Measurements from ENCODE around the gene REV3L.
"Not testable (repeated sequence)": the region's sequence is repeated elsewhere in the genome, so short reads cannot be mapped to it uniquely, and the experiment has no call there.

The REV3L gene

DNA sequence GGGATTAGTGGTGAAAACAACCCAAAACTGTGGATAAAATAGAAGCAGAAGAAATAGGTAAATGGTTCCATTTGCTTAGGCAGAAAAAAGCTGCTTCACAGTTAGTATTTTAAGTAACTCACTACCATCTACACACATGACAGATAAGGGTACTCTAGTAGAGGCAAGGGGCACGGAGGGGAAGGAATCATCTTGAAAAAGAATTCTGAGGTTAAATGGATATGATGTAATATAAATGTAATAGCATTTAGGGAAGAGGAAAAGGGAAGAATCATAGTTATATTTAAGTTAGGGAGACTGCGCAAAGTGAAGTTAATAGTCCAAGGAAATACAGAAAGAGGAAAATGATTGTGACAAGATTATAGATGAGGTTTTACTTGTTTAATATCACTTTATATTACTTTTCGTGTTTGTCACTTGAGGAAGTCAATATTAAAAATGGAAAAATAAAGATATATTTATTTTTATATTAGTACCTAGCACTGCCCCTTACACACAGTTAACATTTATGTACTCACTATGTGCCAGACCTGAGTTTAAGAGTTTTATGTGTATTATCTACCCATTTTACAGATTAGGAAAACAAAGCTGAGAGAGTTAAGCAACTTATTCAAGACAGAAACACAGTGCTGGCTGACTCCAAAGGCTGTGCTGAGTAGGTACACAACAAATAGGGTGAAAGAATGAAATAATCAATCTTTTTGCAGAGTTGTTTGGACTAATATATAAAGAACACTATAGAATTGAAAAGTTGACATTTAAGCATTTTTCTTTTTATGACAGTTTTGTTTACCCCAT is 128.1 kb downstream of the REV3L start:
- DNase-seq = no peak

DNA sequence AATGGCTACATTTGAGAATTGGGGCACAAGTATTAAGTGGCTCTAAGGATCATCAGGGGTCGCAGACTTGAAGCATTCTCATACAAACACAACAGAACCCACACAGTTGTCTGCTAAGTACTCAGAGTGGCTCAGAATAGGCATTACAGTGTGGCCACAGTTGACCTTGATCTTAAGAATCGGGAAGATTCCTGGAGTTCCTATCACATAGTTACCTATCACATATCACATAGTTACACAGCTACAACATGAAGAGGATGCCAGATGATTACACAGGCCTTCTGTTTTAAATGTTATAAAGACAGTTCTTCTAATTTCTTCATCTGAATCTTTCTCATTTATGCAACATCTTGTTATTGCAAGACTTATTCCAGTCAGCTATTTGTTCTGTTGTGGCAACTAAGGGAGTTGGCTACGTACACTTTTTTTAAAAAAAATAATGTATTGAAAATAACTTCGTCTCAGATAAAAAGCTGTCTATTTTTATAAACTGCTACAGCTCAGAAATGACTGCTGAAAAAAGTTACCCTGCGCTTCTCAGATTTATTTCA is 129.0 kb downstream of the REV3L start:
- no peak for DNase-seq

DNA sequence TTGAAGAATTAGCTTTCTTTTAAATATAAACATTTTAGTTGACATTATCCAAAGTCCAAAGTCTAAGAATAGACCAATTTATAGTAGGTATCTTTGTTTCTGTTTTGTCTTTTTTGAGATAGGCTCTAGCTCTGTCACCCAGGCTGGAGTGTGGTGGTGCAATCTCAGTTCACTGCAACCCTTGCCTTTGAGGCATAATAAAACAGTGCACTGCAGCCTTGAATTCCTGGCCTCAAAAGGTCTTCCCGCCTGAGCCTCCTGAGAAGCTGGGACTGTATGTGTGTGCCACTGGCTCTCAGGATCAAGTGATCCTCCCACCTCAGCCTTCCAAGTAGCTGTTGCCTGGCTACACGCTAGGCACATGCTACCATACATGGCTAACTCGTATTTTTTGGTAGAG is 135.4 kb downstream of the REV3L start:
- DNase-seq = no peak

DNA sequence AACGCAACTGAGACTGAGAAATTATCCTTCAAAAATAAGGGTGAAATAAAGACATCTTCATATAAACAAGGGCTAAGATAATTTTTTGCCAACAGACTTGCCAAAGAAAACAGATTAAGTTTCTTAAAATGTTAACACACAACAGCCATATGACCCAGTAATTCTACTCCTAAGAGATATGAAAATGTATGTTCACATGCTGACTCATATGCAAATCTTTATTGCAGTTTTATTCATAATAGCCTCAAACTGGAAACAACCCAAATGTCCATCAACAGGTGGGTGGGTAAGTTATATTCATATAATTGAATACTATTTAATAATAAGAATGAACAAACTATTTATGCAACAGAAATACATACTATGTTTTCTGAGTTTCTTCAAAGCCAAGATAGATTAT is 140.1 kb downstream of the REV3L start:
- no peak for DNase-seq

DNA sequence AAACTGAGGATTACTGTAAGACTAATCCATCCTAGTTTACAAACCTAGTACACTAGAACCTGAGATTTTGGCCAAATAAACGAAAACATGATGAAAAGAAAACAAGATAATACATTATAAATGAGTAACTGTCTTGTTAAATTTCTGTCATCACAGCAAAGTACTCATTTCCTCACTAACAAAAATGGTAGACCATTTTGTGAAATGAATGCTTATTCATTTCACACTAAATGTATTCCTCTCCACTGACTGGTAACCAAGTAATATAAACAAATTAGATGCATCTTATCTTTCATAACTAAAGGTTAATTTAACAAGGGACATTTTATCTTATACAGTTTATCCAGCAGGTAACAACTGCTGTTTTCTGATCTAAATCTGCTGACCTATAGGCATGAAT is 143.7 kb downstream of the REV3L start:
- no peak for DNase-seq

DNA sequence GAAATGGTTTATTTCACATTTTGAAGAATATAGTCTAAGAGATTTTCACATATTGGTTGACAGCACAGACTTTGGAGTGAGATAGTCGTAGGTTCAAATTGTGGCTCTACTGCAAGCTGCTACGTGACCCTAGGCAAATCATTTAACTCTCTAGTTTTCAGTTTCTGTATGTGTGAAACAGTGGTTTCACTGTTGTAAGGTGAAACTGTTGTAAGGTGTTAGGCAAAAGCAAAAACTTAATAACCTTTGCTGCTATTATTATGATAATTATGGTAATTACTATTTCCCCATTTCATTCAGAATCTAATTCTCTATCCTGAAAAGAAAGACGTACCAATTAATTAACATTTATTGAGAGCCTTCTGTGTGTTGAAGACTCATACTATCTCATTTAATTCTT is 144.2 kb downstream of the REV3L start:
- no peak for DNase-seq

DNA sequence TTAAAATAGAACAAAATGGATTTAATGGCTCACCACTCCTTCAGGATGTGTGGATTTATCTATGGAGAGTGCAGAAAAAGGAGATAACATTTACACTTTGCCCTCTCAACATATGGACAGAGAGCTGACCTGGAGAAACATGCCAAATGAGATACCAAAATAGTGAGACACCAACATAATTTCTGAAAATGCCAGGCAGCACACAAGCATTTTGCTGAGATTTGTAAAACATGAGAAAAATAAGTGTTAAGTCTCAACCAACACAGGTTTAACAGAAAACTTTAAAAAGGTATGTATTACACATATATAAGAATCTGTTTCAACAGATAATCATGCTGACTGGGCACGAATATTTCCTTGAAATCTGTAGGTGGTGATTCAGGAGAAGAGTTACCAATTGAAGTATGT is 145.2 kb downstream of the REV3L start:
- DNase-seq = no peak

DNA sequence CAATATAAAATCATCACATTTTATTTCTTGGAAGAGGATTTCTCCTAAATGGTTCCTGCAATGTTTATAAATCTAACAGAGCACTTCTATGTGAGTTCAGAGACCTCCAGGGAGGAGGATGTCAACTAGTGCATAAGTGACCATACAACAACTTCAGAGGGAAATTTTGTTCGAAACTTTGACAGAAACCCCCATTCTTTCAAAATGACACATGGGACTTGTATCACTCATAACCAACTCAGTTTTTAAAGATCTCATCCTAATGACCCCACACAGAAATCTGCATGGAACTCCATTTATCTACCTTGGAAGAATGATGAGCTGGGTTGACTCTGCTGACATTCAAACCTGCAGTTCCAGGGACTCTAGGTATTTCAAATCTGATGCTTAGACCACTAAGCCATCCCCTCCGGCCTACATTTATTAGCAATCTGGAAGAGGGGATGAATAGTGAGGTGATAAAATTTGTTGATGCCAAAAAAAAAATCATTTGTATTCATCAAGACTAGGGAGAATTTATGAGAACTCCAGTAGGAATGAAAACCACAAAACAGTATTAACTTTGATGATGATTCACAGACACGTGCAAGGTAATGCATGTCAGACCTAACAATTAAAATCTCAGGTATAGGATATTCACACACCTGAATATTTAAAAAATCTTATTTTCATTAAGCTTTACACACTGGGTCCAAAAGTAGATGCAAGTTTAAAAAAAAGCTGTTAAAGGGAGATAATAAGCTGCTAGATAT is 153.0 kb downstream of the REV3L start:
- no peak for DNase-seq

DNA sequence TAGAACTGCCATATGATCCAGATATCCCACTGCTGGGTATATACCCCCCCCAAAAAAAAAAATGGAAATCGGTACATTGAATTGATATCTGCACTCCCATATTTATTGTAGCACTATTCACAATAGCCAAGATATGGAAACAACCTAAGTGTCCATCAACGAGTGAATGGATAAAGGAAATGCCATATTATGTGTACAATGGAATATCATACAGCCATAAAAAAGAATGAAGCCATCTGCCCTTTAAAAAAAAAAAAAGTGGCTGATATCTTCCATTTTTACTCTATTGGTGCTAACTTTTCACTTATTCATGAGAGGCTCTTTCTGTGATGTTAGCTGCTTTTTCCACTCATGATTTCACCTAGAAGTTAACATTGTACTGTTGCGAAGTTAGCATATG is 156.5 kb downstream of the REV3L start:
- no peak for DNase-seq

DNA sequence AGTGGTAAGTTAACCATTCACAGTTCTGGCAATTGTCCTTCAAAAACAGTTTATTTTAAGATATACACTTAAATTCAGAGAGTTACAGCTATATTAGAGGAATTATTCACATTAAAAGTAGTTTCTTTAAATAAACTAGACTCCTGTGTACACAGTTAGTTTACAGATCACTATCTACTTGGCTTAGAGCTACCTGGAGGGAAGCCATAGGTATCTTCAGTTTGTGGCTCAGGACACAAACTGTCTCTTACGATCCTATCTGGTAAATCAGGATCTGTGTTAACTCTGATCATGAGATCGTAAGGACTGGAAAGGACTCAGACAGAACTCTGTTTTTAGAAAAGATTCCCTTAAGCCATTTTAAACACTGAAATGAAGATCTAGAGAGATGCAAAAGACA is 160.9 kb downstream of the REV3L start:
- no peak for DNase-seq

DNA sequence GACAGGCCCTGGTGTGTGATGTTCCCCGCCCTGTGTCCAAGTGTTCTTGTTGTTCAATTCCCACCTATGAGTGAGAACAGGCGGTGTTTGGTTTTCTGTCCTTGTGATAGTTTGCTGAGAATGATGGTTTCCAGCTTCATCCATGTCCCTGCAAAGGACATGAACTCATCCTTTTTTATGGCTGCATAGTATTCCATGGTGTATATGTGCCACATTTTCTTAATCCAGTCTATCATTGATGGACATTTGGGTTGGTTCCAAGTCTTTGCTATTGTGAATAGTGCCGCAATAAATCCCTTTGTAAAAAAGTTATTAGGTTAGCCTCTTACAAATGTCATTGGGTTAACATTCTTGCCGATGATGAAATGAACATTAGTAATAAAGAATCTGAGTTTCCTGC is 175.1 kb downstream of the REV3L start:
- DNase-seq = not testable (repeated sequence)

DNA sequence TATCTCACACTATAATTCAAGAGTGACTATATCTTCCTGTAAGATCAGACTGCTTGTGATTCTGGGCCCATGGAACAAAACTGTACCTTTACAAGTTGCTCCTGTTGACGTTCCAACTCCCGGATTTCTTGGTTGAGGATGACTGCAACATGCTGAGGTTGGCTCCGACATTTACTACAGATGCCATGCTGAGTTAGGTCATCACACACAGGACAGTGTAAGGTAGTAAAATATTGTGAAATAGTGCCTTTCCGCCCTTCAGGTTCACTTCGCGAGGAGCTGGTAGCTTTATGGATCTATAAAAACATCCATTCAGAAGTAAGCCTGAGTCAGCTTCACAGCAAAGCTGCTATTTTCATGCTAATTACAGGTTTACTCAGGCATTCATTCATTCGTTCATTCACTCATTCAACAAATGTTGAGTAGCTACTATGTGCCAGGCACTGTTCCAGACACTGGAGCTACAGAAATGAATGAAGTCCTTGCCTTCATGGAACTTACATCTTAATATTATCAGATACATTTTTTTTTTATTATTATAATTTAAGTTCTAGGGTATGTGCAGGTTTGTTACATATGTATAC is 175.7 kb downstream of the REV3L start:
- no peak for DNase-seq

DNA sequence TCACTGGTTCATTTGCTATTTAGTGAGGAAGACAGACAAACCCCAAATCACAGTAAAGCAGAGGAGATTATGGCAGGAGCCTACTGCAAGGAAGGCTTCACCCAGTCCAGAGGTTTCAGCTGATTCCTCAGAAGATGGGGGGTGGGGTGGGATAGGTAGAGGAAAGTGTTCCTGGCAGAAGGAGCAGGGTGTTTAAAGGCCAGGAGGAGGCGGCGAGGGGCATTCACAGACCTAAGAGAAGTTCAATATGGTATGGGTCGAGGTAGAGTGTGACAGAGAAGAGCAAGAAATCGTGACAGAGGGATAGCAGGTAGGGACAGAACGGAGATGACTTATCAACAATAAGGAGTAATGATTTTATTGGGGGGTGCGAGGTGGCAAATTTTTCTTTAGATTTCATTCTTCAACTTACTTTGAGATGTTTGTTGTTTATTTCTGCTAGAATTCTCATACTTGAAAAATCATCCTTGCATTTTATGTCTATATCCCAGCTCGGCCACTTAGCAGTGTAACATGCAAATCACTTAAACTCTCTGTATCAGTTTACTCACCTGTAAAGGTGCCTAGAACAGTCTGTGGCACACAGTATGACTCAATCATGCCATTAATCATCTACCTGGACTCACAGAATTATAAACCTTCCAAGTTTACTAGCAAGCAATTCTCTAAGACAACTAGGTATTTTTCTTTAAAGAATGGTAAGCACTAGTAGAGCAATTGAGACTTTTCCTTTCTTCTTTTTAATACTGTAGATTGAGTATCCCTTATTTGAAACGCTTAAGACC is 176.7 kb downstream of the REV3L start:
- no peak for DNase-seq

DNA sequence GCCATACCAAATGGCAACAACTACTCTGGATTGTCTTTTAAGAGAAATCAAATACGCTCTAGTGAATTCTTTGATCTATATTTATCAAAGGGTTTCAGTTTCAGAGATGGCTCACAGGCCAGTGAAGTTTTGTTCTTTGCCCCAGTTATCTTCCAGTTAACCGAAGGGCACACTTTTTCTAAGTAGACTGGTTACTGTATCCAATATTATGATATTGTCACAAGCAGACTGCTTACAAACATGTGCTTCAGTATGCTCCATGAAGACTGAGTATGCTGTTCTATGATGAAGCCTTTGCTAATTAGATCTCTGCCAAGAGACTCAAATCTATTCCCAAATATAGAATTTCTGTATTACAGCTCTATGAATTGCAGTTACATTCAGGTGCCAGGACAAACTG is 181.1 kb downstream of the REV3L start:
- no peak for DNase-seq

DNA sequence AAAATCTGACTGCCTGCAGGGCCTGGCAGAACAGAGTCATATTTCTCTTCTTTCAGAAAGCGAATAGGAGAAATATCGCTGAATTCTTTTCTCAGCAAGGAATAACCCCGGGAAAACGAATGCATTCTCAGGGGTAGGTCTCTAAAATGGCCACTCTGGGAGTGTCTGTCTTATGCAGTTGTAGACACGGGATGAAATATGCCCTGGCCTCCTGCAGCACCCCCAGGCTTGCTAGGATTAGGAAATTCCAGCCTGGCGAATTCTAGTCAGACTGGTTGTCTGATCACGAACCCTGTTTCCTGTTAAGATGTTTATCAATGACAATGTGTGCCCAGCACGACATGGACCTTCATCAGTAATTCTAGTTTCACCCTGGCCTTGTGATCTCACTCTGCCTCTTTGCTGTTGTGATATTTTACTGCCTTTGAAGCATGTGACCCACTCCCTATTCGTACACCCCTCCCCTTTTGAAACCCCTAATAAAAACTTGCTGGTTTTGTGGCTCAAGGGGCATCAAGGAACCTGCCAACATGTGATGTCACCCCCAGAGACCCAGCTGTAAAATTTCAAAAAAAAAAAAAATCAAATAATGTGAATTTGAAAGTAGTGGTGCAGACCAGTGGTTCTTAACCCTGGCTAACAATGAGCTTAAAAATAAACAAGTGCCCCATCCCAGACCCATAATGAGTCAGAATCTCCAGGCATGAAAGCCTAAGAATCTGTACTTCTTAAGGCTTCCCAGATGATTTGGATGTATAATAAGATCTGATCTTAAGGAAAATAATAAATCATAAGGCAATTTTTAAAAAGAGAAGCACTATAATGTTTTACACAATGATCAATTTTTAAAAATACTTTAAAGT is 181.8 kb downstream of the REV3L start:
- not testable (repeated sequence) for DNase-seq

DNA sequence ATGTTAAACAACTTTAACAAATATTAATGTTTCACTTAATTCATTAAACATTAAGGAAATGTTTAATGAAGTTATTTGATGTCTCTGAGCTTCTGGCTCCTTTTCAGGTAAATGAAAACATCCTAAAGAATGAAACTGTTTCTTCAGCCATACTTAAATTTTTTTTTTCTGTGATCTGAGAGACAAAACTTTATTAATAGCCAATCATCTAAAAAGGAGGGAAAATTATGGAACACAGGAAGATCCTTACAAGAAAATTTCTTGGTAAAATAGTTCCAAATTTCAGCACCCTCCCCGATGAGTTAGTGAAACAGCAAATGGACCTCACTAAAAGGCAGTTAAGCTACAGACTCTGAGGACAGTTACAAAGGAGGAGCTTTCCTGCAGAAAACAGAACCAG is 185.2 kb downstream of the REV3L start:
- no peak for DNase-seq

DNA sequence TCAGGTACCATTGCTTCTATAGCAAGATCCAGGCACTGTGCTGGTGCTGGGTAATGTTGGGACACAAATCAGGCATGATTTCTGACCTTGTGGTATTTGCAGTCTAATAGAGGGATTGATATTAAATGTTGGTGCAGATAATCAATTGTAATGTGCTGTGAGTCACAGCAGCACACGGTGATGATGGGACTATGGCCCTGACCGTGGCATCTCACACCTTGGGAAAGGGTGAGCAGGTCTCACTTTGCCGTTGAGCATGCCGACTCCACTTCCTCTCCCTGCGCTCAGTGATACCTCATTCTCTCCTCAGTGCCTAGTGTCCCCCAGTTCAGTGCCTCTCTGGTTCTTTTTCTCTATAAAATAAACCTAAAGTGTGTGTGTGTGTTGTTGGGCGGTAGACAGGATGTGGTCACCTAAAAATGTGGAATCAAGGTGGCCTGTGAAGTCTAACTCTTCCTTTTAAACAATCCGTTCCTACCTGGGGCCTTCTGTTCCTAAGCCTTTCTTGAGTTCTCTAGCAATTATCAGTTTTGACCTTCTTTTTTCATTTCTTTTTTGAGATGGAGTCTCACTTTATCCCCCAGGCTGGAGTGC is 188.5 kb downstream of the REV3L start:
- no peak for DNase-seq

DNA sequence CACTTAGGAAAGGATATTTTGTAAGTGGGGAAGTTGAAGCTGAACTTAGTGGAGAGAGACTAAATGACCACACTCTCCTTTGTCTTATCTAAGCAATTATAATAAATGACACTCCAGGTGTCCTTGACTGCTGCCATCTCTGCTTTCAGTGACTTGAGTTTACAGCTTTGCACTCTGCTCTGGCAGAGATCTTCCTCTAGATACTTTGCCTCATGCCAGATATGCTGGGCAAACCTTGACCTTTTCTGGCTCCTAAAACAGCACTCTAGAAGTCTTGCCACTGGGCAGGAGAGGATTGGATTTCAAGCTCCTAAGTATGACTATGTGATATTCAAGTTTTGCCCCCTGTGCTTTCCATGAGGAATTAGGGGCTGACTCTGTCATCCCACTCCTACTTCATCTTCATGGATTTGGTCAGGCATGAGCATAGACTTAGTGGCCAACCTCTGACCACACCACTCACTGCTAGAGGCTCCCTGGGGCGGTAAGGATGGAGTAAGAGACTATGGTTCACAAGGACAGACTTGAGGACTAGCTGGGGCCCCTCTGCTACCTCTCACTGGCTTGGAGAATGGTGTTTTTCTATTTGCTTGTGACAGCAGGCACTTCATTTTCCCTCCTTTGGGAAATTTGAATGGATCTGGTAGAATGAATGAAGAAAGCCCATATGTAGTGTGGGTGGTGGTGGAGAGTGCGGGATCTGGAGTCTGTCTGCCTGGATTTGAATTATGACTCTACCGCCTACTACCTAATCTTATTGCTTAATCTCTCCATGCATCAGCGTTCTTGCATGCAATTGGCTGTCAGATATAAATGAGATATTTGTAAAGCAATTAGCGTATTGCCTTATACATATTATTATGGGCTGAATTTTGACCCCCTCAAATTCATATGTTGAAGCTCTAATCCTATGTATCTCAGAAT is 191.4 kb downstream of the REV3L start:
- no peak for DNase-seq

DNA sequence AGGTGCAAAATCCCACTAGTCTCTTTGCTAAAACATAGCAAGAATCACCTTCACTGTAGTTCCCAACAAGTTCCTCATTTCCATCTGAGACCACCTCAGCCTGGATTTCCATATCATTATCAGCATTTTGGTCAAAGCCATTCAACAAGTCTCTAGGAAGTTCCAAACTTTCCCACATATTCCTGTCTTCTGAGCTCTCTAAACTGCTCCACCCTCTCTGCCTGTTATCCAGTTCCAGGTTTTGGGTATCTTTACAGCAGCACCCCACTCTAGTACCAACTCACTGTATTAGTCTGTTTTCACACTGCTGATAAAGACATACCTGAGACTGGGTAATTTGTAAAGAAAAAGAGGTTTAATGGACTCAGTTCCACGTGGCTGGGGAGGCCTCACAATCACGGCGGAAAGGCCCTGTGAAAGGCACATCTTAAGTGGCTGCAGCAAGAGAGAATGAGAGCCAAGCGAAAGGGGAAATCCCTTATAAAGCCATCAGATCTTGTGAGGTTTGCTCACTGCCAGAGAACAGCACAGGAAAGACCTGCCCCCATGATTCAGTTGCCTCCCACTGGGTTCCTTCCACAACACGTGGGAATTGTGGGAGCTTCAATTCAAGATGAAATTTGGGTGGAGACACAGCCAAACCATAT is 192.2 kb downstream of the REV3L start:
- not testable (repeated sequence) for DNase-seq

DNA sequence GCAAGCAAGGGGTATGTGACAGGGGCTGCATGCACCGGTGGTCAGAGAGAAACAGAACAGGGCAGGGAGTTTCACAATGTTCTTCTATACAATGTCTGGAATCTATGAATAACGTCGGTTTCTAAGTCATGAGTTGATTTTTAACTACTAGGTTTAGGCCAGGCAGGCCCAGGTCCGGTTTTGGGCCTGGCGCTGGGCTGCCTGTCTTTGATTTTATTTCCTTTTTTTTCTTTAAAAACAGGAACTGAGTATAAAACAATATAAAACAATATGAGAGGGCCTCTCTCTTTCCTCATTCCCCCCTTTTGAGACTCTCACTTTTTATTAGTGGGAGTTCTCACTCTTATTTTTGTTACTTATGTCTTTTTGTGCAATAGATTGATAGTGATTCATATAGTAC is 198.7 kb downstream of the REV3L start:
- DNase-seq = not testable (repeated sequence)

Measured in activated CD8-positive, alpha-beta memory T cell treated with anti-CD3 and anti-CD28 coated beads for 24 hours (primary cell).